PC-3 (cell line): Measurements from ENCODE around the gene STON1. TPM values are rescaled to one million over a fixed set of nuclear protein-coding genes. Genes with fewer than 3 reads are reported as not detected.

Experiments
- ATAC-seq: fragments of 200-7000 bp; cut with Tn5 transposase; 2 replicates; pipeline ENCODE4 v1.9.1; 2020; ENCODE audit warnings: mild to moderate bottlenecking, moderate library complexity
- BruUV-seq: library from RNA; stranded (reverse); fragments of 400-500 nt; replicated peaks from 2 replicates; lab custom pipeline; 2021; lab: Mats Ljungman, UMichigan
- CTCF ChIA-PET: fragments of 300-600 bp; sonication (Branson Sonifier 250); formaldehyde crosslinking; loops from one replicate; lab custom pipeline; 2022; ENCODE audit warnings: antibody characterized with exemption; lab: Charles Lee
- POLR2A ChIA-PET: fragments of 300-600 bp; sonication (Branson Sonifier 250); formaldehyde crosslinking; loops from one replicate; lab custom pipeline; 2022; ENCODE audit warnings: antibody characterized with exemption; ENCODE audit not compliant: unreplicated experiment; lab: Charles Lee
- DNase-seq: peaks from one replicate; pipeline ENCODE4 v3.0.0-alpha.2; 2015
- H2AFZ ChIP-seq: fragments of 300-600 bp; sonication (generic); 2 replicates; pipeline ENCODE4 v1.6.0; 2016; ENCODE audit warnings: antibody characterized with exemption, low read length
- H3F3A ChIP-seq: fragments of 300-600 bp; sonication (generic); one replicate; pipeline ENCODE4 v1.6.0; 2017; ENCODE audit warnings: antibody characterized with exemption, low read length, control low read depth, mild to moderate bottlenecking; ENCODE audit not compliant: unreplicated experiment
- H3K27ac ChIP-seq: fragments of 300-600 bp; sonication (generic); 2 replicates; pipeline ENCODE4 v1.5.1; 2016; ENCODE audit warnings: mild to moderate bottlenecking, low read length
- H3K27me3 ChIP-seq: fragments of 300-600 bp; sonication (generic); 2 replicates; pipeline ENCODE4 v1.6.1; 2016; ENCODE audit warnings: low read length, mixed read lengths
- H3K36me3 ChIP-seq: fragments of 300-600 bp; sonication (generic); 2 replicates; pipeline ENCODE4 v1.6.1; 2016; ENCODE audit warnings: low read depth, mixed run types, low read length, mixed read lengths
- H3K4me1 ChIP-seq: fragments of 300-600 bp; sonication (generic); 2 replicates; pipeline ENCODE4 v1.5.1; 2016; ENCODE audit warnings: low read length; ENCODE audit not compliant: insufficient read depth
- H3K4me2 ChIP-seq: fragments of 300-600 bp; sonication (generic); 2 replicates; pipeline ENCODE4 v1.6.0; 2016; ENCODE audit warnings: low read length
- H3K4me3 ChIP-seq: fragments of 300-600 bp; sonication (generic); 2 replicates; pipeline ENCODE4 v1.5.1; 2016; ENCODE audit warnings: mild to moderate bottlenecking, low read length, mixed read lengths
- H3K79me2 ChIP-seq: fragments of 300-600 bp; sonication (generic); 2 replicates; pipeline ENCODE4 v1.6.1; 2017; ENCODE audit warnings: low read length, mixed read lengths
- H3K9ac ChIP-seq: fragments of 300-600 bp; sonication (generic); 2 replicates; pipeline ENCODE4 v1.6.0; 2016; ENCODE audit warnings: mild to moderate bottlenecking, low read length
- H3K9me2 ChIP-seq: fragments of 300-600 bp; sonication (generic); replicated peaks from 2 replicates; pipeline ENCODE4 v1.6.1; 2016; ENCODE audit warnings: mixed run types, low read length, mixed read lengths
- H3K9me3 ChIP-seq: fragments of 300-600 bp; sonication (generic); 2 replicates; pipeline ENCODE4 v1.6.1; 2016; ENCODE audit warnings: low read length, mixed read lengths
- H4K20me1 ChIP-seq: fragments of 300-600 bp; sonication (generic); 2 replicates; pipeline ENCODE4 v1.6.1; 2016; ENCODE audit warnings: low read length, mixed read lengths
- CTCF ChIP-seq: fragments of 300-600 bp; sonication (generic); conservative IDR thresholded peaks from 2 replicates; pipeline ENCODE4 v1.5.1; 2017; ENCODE audit warnings: antibody characterized with exemption, low read depth, mild to moderate bottlenecking, low read length
- EZH2 ChIP-seq: fragments of 300-600 bp; sonication (generic); IDR thresholded peaks from one replicate; pipeline ENCODE4 v1.6.1; 2017; ENCODE audit warnings: antibody characterized with exemption, mild to moderate bottlenecking, low read length; ENCODE audit not compliant: unreplicated experiment
- EZH2phosphoT487 ChIP-seq: fragments of 300-600 bp; sonication (generic); IDR thresholded peaks from 2 replicates; pipeline ENCODE4 v1.6.1; 2018; ENCODE audit warnings: mild to moderate bottlenecking, antibody characterized with exemption, low read length, borderline replicate concordance
- intact Hi-C: fragments of 100-400 bp; cut with micrococcal nuclease; formaldehyde crosslinking; loops from 2 replicates; pipeline ENCODE4 v1.9.0; 2023
- total RNA-seq: library from RNA; depleted of rRNA; stranded (reverse); fragments of >200 nt; gene quantifications from 2 replicates; pipeline ENCODE4 v1.2.3, GENCODE V29; 2014

STON1 gene
- total RNA-seq, 1 experiment from 2014 or later = 1.2 TPM

GRCh38 chr2:48545244-48545643, 15.3 kb downstream of the STON1 start:
- H3K4me3 ChIP-seq = no peak overlapping the region
- H3K4me1 ChIP-seq = no peaks in the 10 kb centered on the region
- ATAC-seq = no peak
- POLR2A ChIA-PET = no interaction called here
- no peaks in the 10 kb centered on the region for H3K27me3 ChIP-seq
- no peaks in the 10 kb centered on the region for H4K20me1 ChIP-seq
- no peaks in the 10 kb centered on the region for H3K9me2 ChIP-seq
- no peak for TF ChIP-seq EZH2phosphoT487
- TF ChIP-seq CTCF = no peak
- no peak for TF ChIP-seq EZH2
- H3K4me2 ChIP-seq = no peak overlapping the region
- no peak for DNase-seq
- no peaks in the 10 kb centered on the region for H3K9me3 ChIP-seq
- H3K27ac ChIP-seq = no peak overlapping the region
- no peaks in the 10 kb centered on the region for H3K79me2 ChIP-seq
- H3K9ac ChIP-seq = no peak overlapping the region
- H3K36me3 ChIP-seq = no peaks in the 10 kb centered on the region
- CTCF ChIA-PET = no interaction called here
- BruUV-seq = no TSS peak
- H3F3A ChIP-seq = no peaks in the 10 kb centered on the region
- no peak overlapping the region for H2AFZ ChIP-seq
- intact Hi-C loops = no loop called here

GRCh38 chr2:48548840-48549239, 18.9 kb downstream of the STON1 start:
- Histone ChIP-seq H3K36me3 (no peaks in the 10 kb centered on the region), H3K9me3 (no peaks in the 10 kb centered on the region), H4K20me1 (no peaks in the 10 kb centered on the region), H3K79me2 (no peaks in the 10 kb centered on the region), H3K4me3 (no peak overlapping the region), H3K4me1 (no peaks in the 10 kb centered on the region), H3F3A (no peaks in the 10 kb centered on the region), H3K4me2 (no peak overlapping the region), H3K9ac (no peak overlapping the region), H3K27ac (no peak overlapping the region), H3K9me2 (no peaks in the 10 kb centered on the region), H2AFZ (no peak overlapping the region), H3K27me3 (no peaks in the 10 kb centered on the region)
- TF ChIP-seq EZH2phosphoT487 (no peak), CTCF (no peak), EZH2 (no peak)
- no TSS peak for BruUV-seq
- ATAC-seq (no peak), DNase-seq (no peak)
- intact Hi-C loops = no loop called here
- ChIA-PET CTCF (no interaction called here), POLR2A (no interaction called here)

GRCh38 chr2:48549972-48550371, 20.0 kb downstream of the STON1 start:
- Histone ChIP-seq H4K20me1 (no peaks in the 10 kb centered on the region), H3K4me1 (no peaks in the 10 kb centered on the region), H3K9me2 (no peaks in the 10 kb centered on the region), H3K4me2 (no peak overlapping the region), H3K4me3 (no peak overlapping the region), H3K27me3 (no peaks in the 10 kb centered on the region), H2AFZ (no peak overlapping the region), H3K36me3 (no peaks in the 10 kb centered on the region), H3K27ac (no peak overlapping the region), H3K9me3 (no peaks in the 10 kb centered on the region), H3F3A (no peaks in the 10 kb centered on the region), H3K9ac (no peak overlapping the region), H3K79me2 (no peaks in the 10 kb centered on the region)
- ChIA-PET CTCF (no interaction called here), POLR2A (no interaction called here)
- intact Hi-C loops = no loop called here
- no TSS peak for BruUV-seq
- no peak for ATAC-seq
- DNase-seq = no peak
- TF ChIP-seq EZH2phosphoT487 = no peak
- no peak for TF ChIP-seq CTCF
- no peak for TF ChIP-seq EZH2
